HG03025 (cell line): ENCODE data around the gene PRPS1.
"Not testable (repeated sequence)": the region's sequence is repeated elsewhere in the genome, so short reads cannot be mapped to it uniquely, and the experiment has no call there.

Experiments used
- ATAC-seq: cut with Tn5 transposase; IDR thresholded peaks from one replicate; pipeline ENCODE4 v1.9.1; 2021; ENCODE audit warnings: mild to moderate bottlenecking, moderate library complexity; ENCODE audit not compliant: unreplicated experiment, low FRiP score

Gene PRPS1

GRCh38 chrX:107628662-107629539 lies 591 bp downstream of the PRPS1 start:
- ATAC-seq: peak; percentile 42

- no peak for ATAC-seq
Measured at GRCh38 chrX:107629540-107629909, 1.2 kb downstream of the PRPS1 start.

- ATAC-seq: no peak
Measured at GRCh38 chrX:107630031-107630689, 1.9 kb downstream of the PRPS1 start.

- no peak for ATAC-seq
Measured at GRCh38 chrX:107632346-107632745, 4.0 kb downstream of the PRPS1 start.

GRCh38 chrX:107646735-107647134 lies 18.4 kb downstream of the PRPS1 start:
- ATAC-seq: no peak

- ATAC-seq: no peak
Measured at GRCh38 chrX:107648332-107648731, 20.0 kb downstream of the PRPS1 start.

- ATAC-seq: no peak
Measured at GRCh38 chrX:107654566-107654871, 26.2 kb downstream of the PRPS1 start.

GRCh38 chrX:107654872-107655761 lies 26.8 kb downstream of the PRPS1 start:
- ATAC-seq: peak; percentile 73

GRCh38 chrX:107656978-107657377 lies 28.7 kb downstream of the PRPS1 start:
- no peak for ATAC-seq

GRCh38 chrX:107658660-107659059 lies 30.4 kb downstream of the PRPS1 start:
- ATAC-seq: no peak

GRCh38 chrX:107659286-107659685 lies 31.0 kb downstream of the PRPS1 start:
- no peak for ATAC-seq

- ATAC-seq: no peak
Measured at GRCh38 chrX:107659768-107660167, 31.5 kb downstream of the PRPS1 start.

- no peak for ATAC-seq
Measured at GRCh38 chrX:107662145-107662544, 33.8 kb downstream of the PRPS1 start.

GRCh38 chrX:107662824-107663223 lies 34.5 kb downstream of the PRPS1 start:
- no peak for ATAC-seq

- no peak for ATAC-seq
Measured at GRCh38 chrX:107666931-107667330, 38.6 kb downstream of the PRPS1 start.

- no peak for ATAC-seq
Measured at GRCh38 chrX:107667426-107667825, 39.1 kb downstream of the PRPS1 start.

- not testable (repeated sequence) for ATAC-seq
Measured at GRCh38 chrX:107668710-107669109, 40.4 kb downstream of the PRPS1 start.

GRCh38 chrX:107669261-107669660 lies 41.0 kb downstream of the PRPS1 start:
- ATAC-seq: no peak

GRCh38 chrX:107669885-107670628 lies 41.7 kb downstream of the PRPS1 start:
- ATAC-seq: no peak

GRCh38 chrX:107671256-107671655 lies 42.9 kb downstream of the PRPS1 start:
- ATAC-seq: not testable (repeated sequence)
